Neural progenitor cell (in vitro differentiated cells): Measurements from ENCODE around the gene GPR87.

Experiments used
- CTCF ChIP-seq: fragments of 200-600 bp; sonication (generic); IDR thresholded peaks from 2 replicates; pipeline ENCODE4 v1.5.1; 2017; ENCODE audit warnings: antibody characterized with exemption, mild to moderate bottlenecking
- EZH2 ChIP-seq: fragments of 200-600 bp; sonication (generic); IDR thresholded peaks from 2 replicates; pipeline ENCODE4 v1.6.1; 2017; ENCODE audit warnings: antibody characterized with exemption, mild to moderate bottlenecking, moderate library complexity
- EZH2phosphoT487 ChIP-seq: fragments of 200-600 bp; sonication (generic); IDR thresholded peaks from 2 replicates; pipeline ENCODE4 v1.6.1; 2017; ENCODE audit warnings: antibody characterized with exemption

GRCh38 chr3:151283387-151283786, 33.2 kb downstream of the GPR87 start:
- TF ChIP-seq CTCF (no peak), EZH2 (no peak), EZH2phosphoT487 (no peak)
